Upper lobe of left lung (tissue), 4 donors: ENCODE data around the gene SLC9A8.

Experiments used
- EP300 ChIP-seq, 4 donors: sonication (generic); formaldehyde crosslinking; IDR thresholded peaks; one replicate each; pipeline ENCODE4 v1.5.1; 2017; ENCODE audit warnings: antibody characterized with exemption in 4 of 4, control low read depth in 2 of 4
- POLR2A ChIP-seq, 4 donors: fragments of 450-650 bp; IDR thresholded peaks; one replicate each; pipeline ENCODE4 v1.5.1; 2016 to 2017; ENCODE audit warnings: antibody characterized with exemption in 4 of 4, mild to moderate bottlenecking in 2 of 4
- TF ChIP-seq, protein P1 (sequence below), 6 experiments: fragments of 450-650 bp in 4 of 6; fragments of 200-600 bp in 2 of 6; sonication (generic) in 2 of 6; IDR thresholded peaks; one replicate each; pipeline ENCODE4 v1.5.1; 2016 to 2019; ENCODE audit warnings: antibody characterized with exemption in 6 of 6

DNA sequence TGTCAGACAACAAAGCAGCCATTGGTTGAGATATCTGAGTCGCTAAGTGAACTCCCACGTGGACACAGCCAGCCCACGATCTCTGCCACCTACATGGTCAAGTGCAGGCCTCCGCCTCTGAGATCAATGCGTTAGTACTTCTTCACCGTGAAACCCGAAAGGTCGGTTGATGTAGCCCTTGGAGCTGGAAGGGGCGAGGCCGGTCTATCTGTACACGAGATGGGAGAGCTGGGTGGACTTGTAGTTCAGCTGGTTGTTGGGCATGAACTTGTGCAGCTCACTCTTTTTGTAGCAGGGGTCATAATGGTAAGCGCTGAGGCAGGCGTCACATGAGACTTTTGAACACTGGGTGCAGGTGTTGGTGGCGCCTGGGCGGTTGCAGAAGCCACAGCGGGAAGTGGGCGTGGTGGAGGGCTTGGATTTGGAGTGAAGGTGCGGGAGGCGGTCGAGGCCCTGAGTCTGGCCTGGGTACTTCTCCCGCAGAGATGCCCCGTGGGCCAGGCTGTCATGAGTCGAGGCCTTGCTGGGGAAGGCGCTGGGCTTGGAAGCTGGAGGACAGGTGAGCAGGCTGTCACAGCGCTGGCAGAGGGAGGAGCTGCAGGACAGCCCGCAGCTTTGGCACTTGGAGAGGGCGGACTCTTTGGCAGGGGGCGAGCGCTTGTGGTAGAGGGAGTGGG is 92.9 kb downstream of the SLC9A8 start:
- TF ChIP-seq, protein P1, sequence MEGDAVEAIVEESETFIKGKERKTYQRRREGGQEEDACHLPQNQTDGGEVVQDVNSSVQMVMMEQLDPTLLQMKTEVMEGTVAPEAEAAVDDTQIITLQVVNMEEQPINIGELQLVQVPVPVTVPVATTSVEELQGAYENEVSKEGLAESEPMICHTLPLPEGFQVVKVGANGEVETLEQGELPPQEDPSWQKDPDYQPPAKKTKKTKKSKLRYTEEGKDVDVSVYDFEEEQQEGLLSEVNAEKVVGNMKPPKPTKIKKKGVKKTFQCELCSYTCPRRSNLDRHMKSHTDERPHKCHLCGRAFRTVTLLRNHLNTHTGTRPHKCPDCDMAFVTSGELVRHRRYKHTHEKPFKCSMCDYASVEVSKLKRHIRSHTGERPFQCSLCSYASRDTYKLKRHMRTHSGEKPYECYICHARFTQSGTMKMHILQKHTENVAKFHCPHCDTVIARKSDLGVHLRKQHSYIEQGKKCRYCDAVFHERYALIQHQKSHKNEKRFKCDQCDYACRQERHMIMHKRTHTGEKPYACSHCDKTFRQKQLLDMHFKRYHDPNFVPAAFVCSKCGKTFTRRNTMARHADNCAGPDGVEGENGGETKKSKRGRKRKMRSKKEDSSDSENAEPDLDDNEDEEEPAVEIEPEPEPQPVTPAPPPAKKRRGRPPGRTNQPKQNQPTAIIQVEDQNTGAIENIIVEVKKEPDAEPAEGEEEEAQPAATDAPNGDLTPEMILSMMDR (IDR thresholded peaks at IDR 0.05) = no peak
- TF ChIP-seq POLR2A (IDR thresholded peaks at IDR 0.05) = no peak
- no peak for TF ChIP-seq EP300 (IDR thresholded peaks at IDR 0.05)
